Right lobe of liver (tissue), 4 donors: ENCODE results near the gene AMIGO3.

Source experiments
- CTCF ChIP-seq, 4 donors: fragments of 200-600 bp in 3 of 4; fragments of 450-650 bp in 1 of 4; IDR thresholded peaks; one replicate each; pipeline versions ENCODE4 v1.5.1 to v1.8.0; 2016 to 2022; ENCODE audit warnings: antibody characterized with exemption in 4 of 4, mild to moderate bottlenecking in 2 of 4
- POLR2A ChIP-seq: fragments of 450-650 bp; IDR thresholded peaks from one replicate; pipeline ENCODE4 v1.6.1; 2017; ENCODE audit warnings: antibody characterized with exemption, mild to moderate bottlenecking
- donor health status: DM: no; HTN: no; CAD: no.
- donor health status: DM: no; HTN: no; CAD: no.
- donor health status: DM: no; HTN: yes; CAD: no.

GRCh38 chr3:49721596-49721895, 2.1 kb upstream of the AMIGO3 start:
- TF ChIP-seq CTCF (IDR thresholded peaks at IDR 0.05) = no peak
- no peak for TF ChIP-seq POLR2A
